NCI-H526 treated with DMSO at 0.1 percent for 48 hours (cell line): Measurements from ENCODE around the gene CPA4.

Experiments used
- DNase-seq: peaks from one replicate; lab custom pipeline; 2025; lab: John Stamatoyannopoulos, UW

Gene CPA4

GRCh38 chr7:130345725-130346124 lies 52.8 kb downstream of the CPA4 start:
- DNase-seq = no peak

- no peak for DNase-seq
Measured at GRCh38 chr7:130346177-130346905, 53.4 kb downstream of the CPA4 start.

- no peak for DNase-seq
Measured at GRCh38 chr7:130346941-130347340, 54.0 kb downstream of the CPA4 start.

- no peak for DNase-seq
Measured at GRCh38 chr7:130349911-130350782, 57.2 kb downstream of the CPA4 start.

- DNase-seq = no peak
Measured at GRCh38 chr7:130350945-130351790, 58.2 kb downstream of the CPA4 start.

GRCh38 chr7:130351791-130352090 lies 58.8 kb downstream of the CPA4 start:
- DNase-seq = no peak

- DNase-seq = no peak
Measured at GRCh38 chr7:130352194-130353074, 59.5 kb downstream of the CPA4 start.

- no peak for DNase-seq
Measured at GRCh38 chr7:130353196-130353595, 60.2 kb downstream of the CPA4 start.

GRCh38 chr7:130356121-130356875 lies 63.3 kb downstream of the CPA4 start:
- DNase-seq = no peak

GRCh38 chr7:130356876-130357611 lies 64.1 kb downstream of the CPA4 start:
- DNase-seq = no peak

- no peak for DNase-seq
Measured at GRCh38 chr7:130358471-130358870, 65.5 kb downstream of the CPA4 start.

GRCh38 chr7:130359276-130359857 lies 66.4 kb downstream of the CPA4 start:
- no peak for DNase-seq

GRCh38 chr7:130360518-130360917 lies 67.6 kb downstream of the CPA4 start:
- DNase-seq = no peak

- no peak for DNase-seq
Measured at GRCh38 chr7:130361681-130362080, 68.7 kb downstream of the CPA4 start.

- DNase-seq = no peak
Measured at GRCh38 chr7:130362251-130362816, 69.4 kb downstream of the CPA4 start.

GRCh38 chr7:130363026-130363847 lies 70.3 kb downstream of the CPA4 start:
- DNase-seq = no peak

- DNase-seq = no peak
Measured at GRCh38 chr7:130364451-130364850, 71.5 kb downstream of the CPA4 start.

GRCh38 chr7:130365088-130365487 lies 72.1 kb downstream of the CPA4 start:
- DNase-seq = no peak
